H9 (cell line): ENCODE data around the gene MAGEB4. TPM values are rescaled to one million over a fixed set of nuclear protein-coding genes. Genes with fewer than 3 reads are reported as not detected.

Experiments
- DNase-seq: peaks from one replicate; pipeline ENCODE4 v3.0.0-alpha.2; 2017
- H2AFZ ChIP-seq: one replicate; pipeline ENCODE4 v1.6.1; 2013; ENCODE audit warnings: mild to moderate bottlenecking, low read length, control low read depth, moderate library complexity
- H2AK5ac ChIP-seq: 2 replicates; pipeline ENCODE4 v1.6.1; 2013; ENCODE audit warnings: low read length, control low read depth, mixed read lengths; ENCODE audit not compliant: insufficient read length
- H2BK120ac ChIP-seq: one replicate; pipeline ENCODE4 v1.6.1; 2013; ENCODE audit warnings: low read depth, mild to moderate bottlenecking, low read length, control low read depth, inconsistent platforms; ENCODE audit not compliant: poor library complexity, severe bottlenecking
- H2BK12ac ChIP-seq: 2 replicates; pipeline ENCODE4 v1.6.1; 2013; ENCODE audit warnings: low read length, control low read depth, mixed read lengths, low read depth; ENCODE audit not compliant: insufficient read length
- H2BK15ac ChIP-seq: 2 replicates; pipeline ENCODE4 v1.6.1; 2013; ENCODE audit warnings: low read depth, low read length, control low read depth
- H2BK20ac ChIP-seq: one replicate; pipeline ENCODE4 v1.6.1; 2013; ENCODE audit warnings: low read depth, mild to moderate bottlenecking, low read length, control low read depth, inconsistent platforms; ENCODE audit not compliant: poor library complexity, severe bottlenecking
- H2BK5ac ChIP-seq: 2 replicates; pipeline ENCODE4 v1.6.1; 2013; ENCODE audit warnings: low read length, control low read depth, mixed read lengths; ENCODE audit not compliant: insufficient read length
- H3K14ac ChIP-seq: 2 replicates; pipeline ENCODE4 v1.6.1; 2013; ENCODE audit warnings: low read length, control low read depth; ENCODE audit not compliant: insufficient read depth
- H3K18ac ChIP-seq: 2 replicates; pipeline ENCODE4 v1.6.1; 2013; ENCODE audit warnings: low read depth, mild to moderate bottlenecking, mixed read lengths, low read length, control low read depth; ENCODE audit not compliant: insufficient read length
- H3K23ac ChIP-seq: 2 replicates; pipeline ENCODE4 v1.6.1; 2013; ENCODE audit warnings: low read length, control low read depth, mixed read lengths, low read depth; ENCODE audit not compliant: insufficient read length
- H3K23me2 ChIP-seq: 2 replicates; pipeline ENCODE4 v1.6.1; 2013; ENCODE audit warnings: low read depth, mild to moderate bottlenecking, mixed read lengths, low read length, control low read depth; ENCODE audit not compliant: insufficient read length, poor library complexity, severe bottlenecking
- H3K27ac ChIP-seq: 2 replicates; pipeline ENCODE4 v1.5.1; 2013; ENCODE audit warnings: low read length, control low read depth, mixed read lengths, low read depth; ENCODE audit not compliant: insufficient read length
- H3K27me3 ChIP-seq: 2 replicates; pipeline ENCODE4 v1.6.1; 2013; ENCODE audit warnings: low read length, control low read depth, inconsistent platforms; ENCODE audit not compliant: insufficient read depth
- H3K4ac ChIP-seq: 2 replicates; pipeline ENCODE4 v1.6.1; 2013; ENCODE audit warnings: low read depth, mild to moderate bottlenecking, control low read depth, inconsistent platforms, low read length, moderate library complexity
- H3K4me1 ChIP-seq: 2 replicates; pipeline ENCODE4 v1.6.1; 2013; ENCODE audit warnings: low read length, control low read depth, inconsistent platforms; ENCODE audit not compliant: insufficient read depth
- H3K4me2 ChIP-seq: 2 replicates; pipeline ENCODE4 v1.6.1; 2013; ENCODE audit warnings: low read length, control low read depth, mixed read lengths; ENCODE audit not compliant: insufficient read length, insufficient read depth
- H3K56ac ChIP-seq: 2 replicates; pipeline ENCODE4 v1.6.1; 2013; ENCODE audit warnings: low read depth, mild to moderate bottlenecking, mixed read lengths, low read length, control low read depth; ENCODE audit not compliant: insufficient read length
- H3K79me1 ChIP-seq: 2 replicates; pipeline ENCODE4 v1.6.1; 2013; ENCODE audit warnings: low read depth, mild to moderate bottlenecking, moderate library complexity, low read length, control low read depth, inconsistent platforms; ENCODE audit not compliant: insufficient read depth, poor library complexity, severe bottlenecking
- H3K79me2 ChIP-seq: 2 replicates; pipeline ENCODE4 v1.6.1; 2013; ENCODE audit warnings: low read length, control low read depth, inconsistent platforms; ENCODE audit not compliant: insufficient read depth
- H3K9ac ChIP-seq: 2 replicates; pipeline ENCODE4 v1.6.1; 2013; ENCODE audit warnings: low read length, control low read depth, mixed read lengths; ENCODE audit not compliant: insufficient read length; ENCODE audit errors: extremely low read depth
- H3K9me3 ChIP-seq: one replicate; pipeline ENCODE4 v1.6.1; 2013; ENCODE audit warnings: low read depth, low read length, inconsistent platforms; ENCODE audit not compliant: control insufficient read depth
- H3T11ph ChIP-seq: one replicate; pipeline ENCODE4 v1.6.1; 2013; ENCODE audit warnings: mild to moderate bottlenecking, low read length, control low read depth, inconsistent platforms
- H4K20me1 ChIP-seq: one replicate; pipeline ENCODE4 v1.6.1; 2013; ENCODE audit not compliant: control insufficient read depth, insufficient read length, insufficient read depth
- H4K5ac ChIP-seq: 2 replicates; pipeline ENCODE4 v1.6.1; 2013; ENCODE audit warnings: low read depth, mild to moderate bottlenecking, mixed read lengths, low read length, control low read depth; ENCODE audit not compliant: insufficient read length
- H4K8ac ChIP-seq: replicated peaks from 2 replicates; pipeline ENCODE4 v1.6.1; 2013; ENCODE audit warnings: low read length, control low read depth, mixed read lengths, low read depth; ENCODE audit not compliant: insufficient read length
- H4K91ac ChIP-seq: 2 replicates; pipeline ENCODE4 v1.6.1; 2013; ENCODE audit warnings: low read depth, mild to moderate bottlenecking, moderate library complexity, mixed read lengths, low read length, control low read depth; ENCODE audit not compliant: insufficient read length
- H3K27ac Mint-ChIP-seq, 3 experiments: 2 replicates in 2 of 3; 3 replicates in 1 of 3; pipeline ENCODE4 v1.8.0; 2020 to 2021; ENCODE audit warnings: mixed read lengths in 3 of 3, mild to moderate bottlenecking in 1 of 3, moderate library complexity in 1 of 3
- H3K27me3 Mint-ChIP-seq: 2 replicates; pipeline ENCODE4 v1.8.0; 2021; ENCODE audit warnings: low read depth, mild to moderate bottlenecking, moderate library complexity, mixed read lengths
- H3K36me3 Mint-ChIP-seq, 3 experiments: 2 replicates in 2 of 3; 3 replicates in 1 of 3; pipeline ENCODE4 v1.8.0; 2020 to 2021; ENCODE audit warnings: low read depth in 3 of 3, mixed read lengths in 3 of 3; ENCODE audit not compliant: insufficient read depth in 1 of 3
- H3K4me1 Mint-ChIP-seq, 2 experiments: 2 replicates each; pipeline ENCODE4 v1.8.0; 2020; ENCODE audit warnings: mixed read lengths in 2 of 2
- H3K4me3 Mint-ChIP-seq, 2 experiments: 2 replicates in 1 of 2; 3 replicates in 1 of 2; pipeline ENCODE4 v1.8.0; 2020 to 2021; ENCODE audit warnings: mild to moderate bottlenecking in 2 of 2, mixed read lengths in 2 of 2, moderate library complexity in 1 of 2
- H3K9me3 Mint-ChIP-seq, 2 experiments: 2 replicates in 1 of 2; 3 replicates in 1 of 2; pipeline ENCODE4 v1.8.0; 2020; ENCODE audit warnings: mild to moderate bottlenecking in 2 of 2, mixed read lengths in 2 of 2, moderate library complexity in 1 of 2
- CTCF ChIP-seq: fragments of 200-600 bp; sonication (generic); conservative IDR thresholded peaks from 3 replicates; pipeline ENCODE4 v1.8.0; 2021; ENCODE audit warnings: antibody characterized with exemption, mild to moderate bottlenecking
- total RNA-seq: library from RNA; stranded (reverse); gene quantifications from 2 replicates; pipeline ENCODE4 v1.2.1, GENCODE V29; 2021

Gene MAGEB4
- total RNA-seq, 1 experiment from 2014 or later, result 0.11 TPM

GRCh38 chrX:30282527-30282926 is 40.7 kb downstream of the MAGEB4 start:
- Mint-ChIP-seq H3K27me3 (no peaks in the 10 kb centered on the region), H3K27ac (no peak overlapping the region), H3K9me3 (peaks cover 4 to 45% of the 10 kb centered on the region in 2 experiments; a peak in 4 of 5 replicates), H3K4me3 (no peak overlapping the region), H3K36me3 (no peaks in the 10 kb centered on the region; a peak in 1 of 7 replicates), H3K4me1 (0 out of 4 replicates have a peak, but pooled peaks cover 0 to 3% of the 10 kb centered on the region in 2 experiments)
- Histone ChIP-seq H3T11ph (no peak overlapping the region), H3K18ac (no peak overlapping the region), H4K20me1 (no peaks in the 10 kb centered on the region), H3K27me3 (no peaks in the 10 kb centered on the region), H3K9me3 (no peaks in the 10 kb centered on the region), H4K5ac (no peak overlapping the region), H3K4me1 (no peaks in the 10 kb centered on the region), H3K23ac (no peak overlapping the region), H3K23me2 (no peaks in the 10 kb centered on the region), H3K4me2 (no peak overlapping the region), H3K9ac (no peak overlapping the region), H2BK15ac (no peak overlapping the region), H2BK20ac (no peak overlapping the region), H4K8ac (no peak overlapping the region), H2AK5ac (no peak overlapping the region), H2BK12ac (no peak overlapping the region), H3K27ac (no peak overlapping the region), H3K4ac (no peak overlapping the region), H2BK5ac (no peak overlapping the region), H3K79me1 (no peaks in the 10 kb centered on the region), H2BK120ac (no peak overlapping the region), H3K14ac (no peak overlapping the region), H3K56ac (no peak overlapping the region), H2AFZ (no peak overlapping the region), H4K91ac (no peak overlapping the region), H3K79me2 (no peaks in the 10 kb centered on the region)
- TF ChIP-seq CTCF, result no peak
- DNase-seq, result no peak
